Pons (tissue), 1 donor: ENCODE measurements around the gene DCDC2.
"Not testable (repeated sequence)": the region's sequence is repeated elsewhere in the genome, so short reads cannot be mapped to it uniquely, and the experiment has no call there.

Experiments
- DNase-seq: peaks from one replicate; pipeline ENCODE4 v3.0.0-alpha.2; 2016; ENCODE audit warnings: low spot score

Gene DCDC2

GRCh38 chr6:24357336-24358218, at the start of gene DCDC2:
DCDC2 (minus strand) TSS chr6:24358059; CDS start chr6:24357750, 309 bp downstream.
- no peak for DNase-seq

GRCh38 chr6:24405262-24405661, 47.4 kb upstream of the DCDC2 start:
- DNase-seq, result no peak

GRCh38 chr6:24403501-24403824, 45.6 kb upstream of the DCDC2 start:
- no peak for DNase-seq

- DNase-seq, result peak; percentile 92
Observed at GRCh38 chr6:24402697-24403500, 45.0 kb upstream of the DCDC2 start, which contains the start of gene MRS2. MRS2 (plus strand) TSS chr6:24402936; CDS start chr6:24403047, 111 bp downstream.

GRCh38 chr6:24401458-24401857, 43.6 kb upstream of the DCDC2 start:
- no peak for DNase-seq

- DNase-seq, result not testable (repeated sequence)
Observed at GRCh38 chr6:24400045-24401039, 42.5 kb upstream of the DCDC2 start.

GRCh38 chr6:24397631-24398030, 39.8 kb upstream of the DCDC2 start:
- no peak for DNase-seq

GRCh38 chr6:24396824-24397223, 39.0 kb upstream of the DCDC2 start:
- no peak for DNase-seq

- no peak for DNase-seq
Observed at GRCh38 chr6:24394780-24395437, 37.0 kb upstream of the DCDC2 start.

- no peak for DNase-seq
Observed at GRCh38 chr6:24394061-24394779, 36.4 kb upstream of the DCDC2 start.

GRCh38 chr6:24391756-24392405, 34.0 kb upstream of the DCDC2 start:
- DNase-seq, result no peak

- DNase-seq, result no peak
Observed at GRCh38 chr6:24391208-24391607, 33.3 kb upstream of the DCDC2 start.

GRCh38 chr6:24387818-24388217, 30.0 kb upstream of the DCDC2 start:
- DNase-seq, result no peak

GRCh38 chr6:24385536-24386269, 27.8 kb upstream of the DCDC2 start:
- DNase-seq, result no peak

GRCh38 chr6:24384369-24385130, 26.7 kb upstream of the DCDC2 start:
- not testable (repeated sequence) for DNase-seq

GRCh38 chr6:24382891-24383494, 25.1 kb upstream of the DCDC2 start:
- DNase-seq, result not testable (repeated sequence)

- DNase-seq, result no peak
Observed at GRCh38 chr6:24382220-24382540, 24.3 kb upstream of the DCDC2 start.
